ENCODE results near the gene PGBD4. TPM values are rescaled to one million over a fixed set of nuclear protein-coding genes. Genes with fewer than 3 reads are reported as not detected.

PGBD4 gene
- 1.3 TPM for polyA plus RNA-seq (2012; ENCODE audit: low read depth, missing spikeins)

DNA sequence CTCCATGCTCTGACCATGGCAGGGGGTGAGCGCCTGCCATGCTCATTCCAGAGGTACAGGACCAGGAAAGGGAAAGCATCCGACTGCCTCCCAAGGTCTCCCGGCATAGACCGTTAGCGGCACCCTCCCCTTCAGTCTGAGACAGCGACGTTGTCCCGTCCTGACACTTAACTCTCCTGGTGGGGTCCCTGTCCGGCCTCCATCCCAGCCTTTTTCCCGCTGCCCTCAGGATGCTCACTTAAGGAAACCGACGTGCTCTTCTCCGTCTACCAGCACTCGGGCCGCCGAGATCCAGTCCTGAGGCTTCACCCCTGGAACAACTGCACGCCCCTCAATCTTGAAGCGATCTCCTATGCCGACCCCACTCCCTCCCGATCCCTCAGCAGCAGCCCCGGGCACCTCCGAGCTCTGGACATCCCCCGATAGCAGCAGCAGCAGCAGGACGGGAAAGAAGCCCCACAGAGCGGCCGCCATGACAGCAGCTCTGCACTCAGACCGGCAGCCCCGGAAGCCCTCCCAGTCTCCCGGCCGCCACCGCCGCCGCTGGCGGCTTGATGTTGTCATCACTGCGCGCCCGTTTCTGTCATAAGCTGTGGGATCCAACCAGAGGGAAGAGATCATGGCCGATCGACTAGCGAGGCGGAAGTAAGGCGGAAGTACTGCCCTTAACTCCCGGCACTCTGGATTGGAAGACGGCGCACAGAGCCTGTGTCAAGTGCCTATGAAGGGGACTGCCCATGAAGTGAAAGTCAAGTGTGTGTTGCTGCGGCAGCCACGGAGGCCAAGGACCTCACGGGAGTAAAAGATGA lies at the start of gene PGBD4, which contains the start of gene EMC7:
Gene PGBD4, plus strand, starts transcription at position 718 of the 809 bp plus-strand sequence. CDS start 449 bp downstream, outside the sequence.
Gene EMC7, minus strand, starts transcription at position 497 of the 809 bp plus-strand sequence. Its CDS starts 23 bp downstream, at position 474.
- DNase-seq (ENCODE audit: insufficient read length, low spot score) (peak; percentile 71), FAIRE-seq (peak; percentile 98)
- TF ChIP-seq TAF1 (IDR thresholded peaks at IDR 0.05; ENCODE audit: low read depth, low read length) (peak; percentile 58), SPI1 (IDR thresholded peaks at IDR 0.05; ENCODE audit: low read depth, low read length) (no peak), POLR2AphosphoS5 (IDR thresholded peaks at IDR 0.05; ENCODE audit: low read depth, low read length) (peak; percentile 96), PAX5 (IDR thresholded peaks at IDR 0.05; ENCODE audit: insufficient read depth, low read length, severe bottlenecking) (no peak), POLR2A (IDR thresholded peaks at IDR 0.05; ENCODE audit: low read depth, low read length) (peak; percentile 97), POU2F2 (IDR thresholded peaks at IDR 0.05; ENCODE audit: low read depth, low read length) (peak; percentile 44)

DNA sequence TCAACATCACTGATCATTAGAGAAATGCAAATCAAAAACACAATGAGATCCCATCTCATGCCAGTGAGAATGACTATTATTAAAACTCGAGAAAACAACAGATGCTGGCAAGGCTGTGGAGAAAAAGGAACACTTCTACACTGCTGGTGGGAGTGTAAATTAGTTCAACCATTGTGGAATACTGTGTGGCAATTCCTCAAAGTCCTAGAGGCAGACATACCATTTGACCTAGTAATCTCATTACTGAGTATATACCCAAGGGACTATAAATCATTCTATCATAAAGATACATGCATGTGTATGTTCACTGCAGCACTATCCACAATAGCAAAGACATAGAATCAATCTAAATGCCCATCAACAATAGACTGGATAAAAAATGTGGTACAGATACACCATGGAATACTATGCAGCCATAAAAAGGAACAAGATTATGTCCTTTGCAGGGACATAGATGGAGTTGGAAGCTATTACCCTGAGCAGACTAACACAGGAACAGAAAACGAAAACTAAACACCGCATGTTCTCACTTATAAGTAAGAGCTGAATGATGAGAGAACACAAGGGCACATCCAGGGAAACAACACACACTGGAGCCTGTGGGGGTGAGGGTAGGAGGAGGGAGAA lies 47.7 kb upstream of the PGBD4 start:
- TF ChIP-seq POLR2A (IDR thresholded peaks at IDR 0.05; ENCODE audit: low read depth, low read length) = no peak
- TF ChIP-seq PAX5 (IDR thresholded peaks at IDR 0.05; ENCODE audit: insufficient read depth, low read length, severe bottlenecking) = no peak
- no peak for TF ChIP-seq SPI1 (IDR thresholded peaks at IDR 0.05; ENCODE audit: low read depth, low read length)
- TF ChIP-seq TAF1 (IDR thresholded peaks at IDR 0.05; ENCODE audit: low read depth, low read length) = no peak
- no peak for TF ChIP-seq POU2F2 (IDR thresholded peaks at IDR 0.05; ENCODE audit: low read depth, low read length)
- no peak for TF ChIP-seq POLR2AphosphoS5 (IDR thresholded peaks at IDR 0.05; ENCODE audit: low read depth, low read length)
- no peak for DNase-seq (ENCODE audit: insufficient read length, low spot score)
- no peak for FAIRE-seq

DNA sequence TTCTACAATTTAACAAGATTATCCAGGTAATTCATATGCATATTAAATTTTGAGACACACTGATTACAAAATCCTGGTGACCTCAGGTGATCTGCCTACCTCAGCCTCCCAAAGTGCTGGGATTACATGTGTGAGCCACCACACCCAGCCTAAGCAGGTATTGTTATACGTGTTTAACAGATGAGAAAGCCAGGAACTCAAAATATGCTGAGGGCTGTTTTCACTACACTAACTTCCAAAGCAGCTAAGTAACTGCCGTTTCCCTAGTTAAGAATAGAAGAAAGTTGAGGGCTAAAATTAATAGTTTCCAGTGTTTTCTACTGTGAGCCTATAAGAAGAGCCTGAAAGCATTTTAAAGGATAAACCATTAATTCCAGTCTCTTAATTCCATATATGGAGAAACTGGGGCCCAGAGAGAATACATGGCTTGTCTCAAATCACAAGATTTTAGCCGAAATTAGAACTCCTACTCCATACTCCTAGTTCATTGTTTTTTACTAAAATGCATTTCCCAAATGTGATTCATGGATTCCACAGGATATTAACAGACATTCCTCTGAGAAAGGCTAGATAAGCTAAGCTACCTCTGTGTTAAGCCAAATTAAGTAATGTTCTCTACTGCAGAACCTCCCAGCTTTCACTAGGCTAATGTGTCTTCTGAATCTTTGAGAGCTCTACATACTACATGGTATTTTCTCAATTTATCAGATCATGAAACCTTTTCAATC lies 45.9 kb upstream of the PGBD4 start:
- DNase-seq (ENCODE audit: insufficient read length, low spot score) (no peak), FAIRE-seq (no peak)
- TF ChIP-seq SPI1 (IDR thresholded peaks at IDR 0.05; ENCODE audit: low read depth, low read length) = no peak
- TF ChIP-seq POLR2AphosphoS5 (IDR thresholded peaks at IDR 0.05; ENCODE audit: low read depth, low read length) = no peak
- no peak for TF ChIP-seq POU2F2 (IDR thresholded peaks at IDR 0.05; ENCODE audit: low read depth, low read length)
- no peak for TF ChIP-seq TAF1 (IDR thresholded peaks at IDR 0.05; ENCODE audit: low read depth, low read length)

DNA sequence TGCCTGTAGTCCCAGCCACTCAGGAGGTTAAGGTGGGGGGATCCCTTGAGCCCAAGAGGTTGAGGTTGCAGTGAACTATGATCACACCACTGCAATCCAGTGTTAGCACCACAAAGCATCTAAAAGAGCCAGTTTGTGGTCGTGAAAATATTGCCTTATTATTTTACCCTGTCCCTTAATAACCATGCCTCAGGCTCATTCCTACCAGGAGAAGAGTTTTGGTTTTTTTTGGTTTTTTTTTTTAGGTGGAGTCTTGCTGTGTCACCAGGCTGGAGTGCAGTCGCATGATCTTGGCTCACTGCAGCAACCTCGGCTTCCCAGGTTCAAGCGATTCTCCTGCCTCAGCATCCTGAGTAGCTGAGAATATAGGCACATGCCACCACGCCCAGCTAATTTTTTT lies 45.0 kb upstream of the PGBD4 start:
- no peak for DNase-seq (ENCODE audit: insufficient read length, low spot score)
- FAIRE-seq = no peak
- TF ChIP-seq TAF1 (IDR thresholded peaks at IDR 0.05; ENCODE audit: low read depth, low read length) (no peak), PAX5 (IDR thresholded peaks at IDR 0.05; ENCODE audit: insufficient read depth, low read length, severe bottlenecking) (no peak), SPI1 (IDR thresholded peaks at IDR 0.05; ENCODE audit: low read depth, low read length) (no peak), POLR2A (IDR thresholded peaks at IDR 0.05; ENCODE audit: low read depth, low read length) (no peak), POU2F2 (IDR thresholded peaks at IDR 0.05; ENCODE audit: low read depth, low read length) (no peak), POLR2AphosphoS5 (IDR thresholded peaks at IDR 0.05; ENCODE audit: low read depth, low read length) (no peak)

DNA sequence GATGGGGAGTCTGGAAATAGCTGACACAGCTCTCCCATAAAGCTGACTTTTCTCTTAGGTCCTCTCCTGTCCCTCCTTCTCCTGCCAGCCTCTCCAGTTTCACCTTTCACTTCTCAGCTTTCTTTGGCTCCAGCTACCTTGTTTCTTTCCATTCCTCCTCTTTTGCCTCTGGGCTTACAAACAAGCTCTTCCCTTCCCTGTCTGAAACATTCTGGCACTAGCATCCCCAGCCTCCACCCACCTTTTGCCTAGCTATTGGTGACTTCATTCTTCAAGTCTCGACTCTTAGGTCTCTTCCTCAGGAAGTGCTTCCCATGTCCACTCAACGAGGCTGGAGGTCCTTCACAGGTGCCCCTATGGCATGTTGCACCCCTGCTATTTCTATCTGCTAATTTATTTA lies 42.4 kb upstream of the PGBD4 start:
- no peak for FAIRE-seq
- TF ChIP-seq SPI1 (IDR thresholded peaks at IDR 0.05; ENCODE audit: low read depth, low read length) = no peak
- TF ChIP-seq TAF1 (IDR thresholded peaks at IDR 0.05; ENCODE audit: low read depth, low read length) = no peak
- no peak for TF ChIP-seq POU2F2 (IDR thresholded peaks at IDR 0.05; ENCODE audit: low read depth, low read length)
- TF ChIP-seq POLR2A (IDR thresholded peaks at IDR 0.05; ENCODE audit: low read depth, low read length) = no peak
- TF ChIP-seq POLR2AphosphoS5 (IDR thresholded peaks at IDR 0.05; ENCODE audit: low read depth, low read length) = no peak
- TF ChIP-seq PAX5 (IDR thresholded peaks at IDR 0.05; ENCODE audit: insufficient read depth, low read length, severe bottlenecking) = no peak
- no peak for DNase-seq (ENCODE audit: insufficient read length, low spot score)

DNA sequence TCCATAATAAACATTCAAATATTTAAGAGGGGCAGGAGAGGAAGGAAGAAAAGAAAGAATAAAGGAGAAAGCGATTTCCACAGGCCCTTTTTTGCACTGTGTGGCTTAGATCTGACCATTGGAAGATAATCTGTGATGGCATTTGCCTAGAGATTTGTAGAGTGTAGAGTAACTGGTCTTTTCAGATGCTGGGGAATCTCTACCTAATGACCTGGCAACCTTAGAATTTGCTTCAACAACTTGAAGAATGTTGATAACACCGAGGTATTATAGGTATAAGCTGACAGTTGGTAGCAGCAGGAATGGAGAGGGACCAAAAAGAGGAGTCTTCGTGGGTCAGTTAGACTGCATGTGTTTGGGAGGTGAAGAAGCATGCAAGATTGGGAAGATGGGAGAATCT lies 41.9 kb upstream of the PGBD4 start:
- DNase-seq (ENCODE audit: insufficient read length, low spot score) = no peak
- TF ChIP-seq POU2F2 (IDR thresholded peaks at IDR 0.05; ENCODE audit: low read depth, low read length) (no peak), PAX5 (IDR thresholded peaks at IDR 0.05; ENCODE audit: insufficient read depth, low read length, severe bottlenecking) (no peak), POLR2AphosphoS5 (IDR thresholded peaks at IDR 0.05; ENCODE audit: low read depth, low read length) (no peak), TAF1 (IDR thresholded peaks at IDR 0.05; ENCODE audit: low read depth, low read length) (no peak), POLR2A (IDR thresholded peaks at IDR 0.05; ENCODE audit: low read depth, low read length) (no peak)
- no peak for FAIRE-seq

DNA sequence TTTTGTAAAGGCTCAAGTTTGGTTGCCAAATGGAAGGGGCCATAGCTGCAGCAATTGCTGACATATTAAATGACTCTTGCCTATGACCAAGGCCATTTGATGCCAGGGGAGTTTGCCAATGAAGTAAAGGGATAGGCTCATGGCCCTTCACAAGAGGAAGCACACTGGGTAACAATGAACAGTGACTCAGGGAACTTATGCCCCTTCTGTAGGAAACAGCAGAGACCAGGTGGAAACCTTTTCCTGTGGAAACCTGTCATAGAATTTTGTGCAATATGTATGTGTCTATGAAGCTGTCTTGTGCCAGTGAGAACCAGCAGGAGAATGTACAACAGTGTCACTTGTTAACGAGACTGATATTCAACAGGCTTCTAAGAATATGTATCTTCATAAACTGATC lies 37.4 kb upstream of the PGBD4 start:
- no peak for TF ChIP-seq PAX5 (IDR thresholded peaks at IDR 0.05; ENCODE audit: insufficient read depth, low read length, severe bottlenecking)
- TF ChIP-seq TAF1 (IDR thresholded peaks at IDR 0.05; ENCODE audit: low read depth, low read length) = no peak
- TF ChIP-seq POLR2AphosphoS5 (IDR thresholded peaks at IDR 0.05; ENCODE audit: low read depth, low read length) = no peak
- no peak for TF ChIP-seq POLR2A (IDR thresholded peaks at IDR 0.05; ENCODE audit: low read depth, low read length)
- TF ChIP-seq SPI1 (IDR thresholded peaks at IDR 0.05; ENCODE audit: low read depth, low read length) = no peak
- no peak for TF ChIP-seq POU2F2 (IDR thresholded peaks at IDR 0.05; ENCODE audit: low read depth, low read length)
- FAIRE-seq (no peak), DNase-seq (ENCODE audit: insufficient read length, low spot score) (no peak)

DNA sequence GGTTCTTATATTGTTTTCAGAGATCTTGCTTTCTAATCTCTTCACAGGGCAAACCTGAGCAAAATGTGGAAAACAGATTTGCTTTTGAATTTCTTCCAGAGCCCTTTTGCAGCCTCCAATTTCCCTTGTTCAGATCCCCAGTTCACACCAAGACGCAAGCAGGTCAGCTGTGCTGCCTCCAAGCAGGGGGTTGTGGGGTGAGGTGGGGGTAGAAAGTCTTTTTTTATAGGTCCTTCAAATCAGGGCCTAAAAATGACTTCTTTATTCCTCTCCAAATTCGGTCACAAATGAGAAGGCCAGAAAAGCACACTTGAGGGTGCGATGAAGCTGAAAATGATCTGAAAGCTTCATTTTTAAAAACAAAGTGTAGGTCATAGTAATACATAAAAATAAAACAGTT lies 36.6 kb upstream of the PGBD4 start:
- no peak for DNase-seq (ENCODE audit: insufficient read length, low spot score)
- no peak for FAIRE-seq
- no peak for TF ChIP-seq SPI1 (IDR thresholded peaks at IDR 0.05; ENCODE audit: low read depth, low read length)
- no peak for TF ChIP-seq POU2F2 (IDR thresholded peaks at IDR 0.05; ENCODE audit: low read depth, low read length)
- TF ChIP-seq POLR2A (IDR thresholded peaks at IDR 0.05; ENCODE audit: low read depth, low read length) = no peak
- no peak for TF ChIP-seq PAX5 (IDR thresholded peaks at IDR 0.05; ENCODE audit: insufficient read depth, low read length, severe bottlenecking)
- no peak for TF ChIP-seq TAF1 (IDR thresholded peaks at IDR 0.05; ENCODE audit: low read depth, low read length)
- TF ChIP-seq POLR2AphosphoS5 (IDR thresholded peaks at IDR 0.05; ENCODE audit: low read depth, low read length) = no peak

DNA sequence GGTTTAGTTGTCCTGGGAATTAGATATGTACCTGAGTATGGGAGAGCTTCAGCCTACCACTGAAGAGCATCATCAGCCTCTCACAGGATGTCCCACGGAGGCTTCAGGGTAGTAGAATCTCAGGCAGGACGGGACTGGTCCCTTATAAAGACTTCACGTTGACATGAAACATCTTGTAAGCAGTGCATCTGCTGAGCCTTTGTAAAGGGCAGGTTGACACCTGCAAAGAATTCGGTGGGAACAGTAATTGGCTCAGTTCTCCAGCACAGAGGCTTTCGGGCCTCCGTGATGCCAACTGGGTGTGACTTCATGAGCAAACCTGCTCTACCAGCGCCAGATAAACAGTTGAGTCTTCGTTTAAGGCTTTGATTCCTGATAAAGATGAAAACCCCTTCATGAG lies 35.9 kb upstream of the PGBD4 start:
- TF ChIP-seq POU2F2 (IDR thresholded peaks at IDR 0.05; ENCODE audit: low read depth, low read length) = no peak
- no peak for TF ChIP-seq SPI1 (IDR thresholded peaks at IDR 0.05; ENCODE audit: low read depth, low read length)
- TF ChIP-seq POLR2A (IDR thresholded peaks at IDR 0.05; ENCODE audit: low read depth, low read length) = no peak
- no peak for TF ChIP-seq POLR2AphosphoS5 (IDR thresholded peaks at IDR 0.05; ENCODE audit: low read depth, low read length)
- TF ChIP-seq PAX5 (IDR thresholded peaks at IDR 0.05; ENCODE audit: insufficient read depth, low read length, severe bottlenecking) = no peak
- no peak for TF ChIP-seq TAF1 (IDR thresholded peaks at IDR 0.05; ENCODE audit: low read depth, low read length)
- no peak for DNase-seq (ENCODE audit: insufficient read length, low spot score)
- no peak for FAIRE-seq
